Measurements from ENCODE around the gene METRN.
"Not testable (repeated sequence)": the region's sequence is repeated elsewhere in the genome, so short reads cannot be mapped to it uniquely, and the experiment has no call there.

METRN gene

GRCh38 chr16:686459-687260 lies 28.3 kb upstream of the METRN start:
- DNase-seq (ENCODE audit: low read depth), result no peak
- no peak overlapping the region for H3K4me3 ChIP-seq (ENCODE audit: control insufficient read depth, low read depth, low read length)
- no peak for TF ChIP-seq CTCF (conservative IDR thresholded peaks at IDR 0.05; ENCODE audit: control insufficient read depth, insufficient read depth, low read depth, low read length)

GRCh38 chr16:687499-687898 lies 27.4 kb upstream of the METRN start:
- no peak for DNase-seq (ENCODE audit: low read depth)
- TF ChIP-seq CTCF (conservative IDR thresholded peaks at IDR 0.05; ENCODE audit: control insufficient read depth, insufficient read depth, low read depth, low read length), result no peak
- H3K4me3 ChIP-seq (ENCODE audit: control insufficient read depth, low read depth, low read length), result no peak overlapping the region

GRCh38 chr16:689175-689897 lies 25.6 kb upstream of the METRN start:
- DNase-seq (ENCODE audit: low read depth), result no peak
- no peak for TF ChIP-seq CTCF (conservative IDR thresholded peaks at IDR 0.05; ENCODE audit: control insufficient read depth, insufficient read depth, low read depth, low read length)
- H3K4me3 ChIP-seq (ENCODE audit: control insufficient read depth, low read depth, low read length), result peak overlapping the region; percentile 80

GRCh38 chr16:691242-691641 lies 23.7 kb upstream of the METRN start:
- DNase-seq (ENCODE audit: low read depth); H3K4me3 ChIP-seq (ENCODE audit: control insufficient read depth, low read depth, low read length): not testable (repeated sequence)

GRCh38 chr16:692356-693108 lies 22.4 kb upstream of the METRN start:
- DNase-seq (ENCODE audit: low read depth), result no peak
- TF ChIP-seq CTCF (conservative IDR thresholded peaks at IDR 0.05; ENCODE audit: control insufficient read depth, insufficient read depth, low read depth, low read length), result no peak
- no peak overlapping the region for H3K4me3 ChIP-seq (ENCODE audit: control insufficient read depth, low read depth, low read length)

- DNase-seq (ENCODE audit: low read depth), result no peak
- no peak for TF ChIP-seq CTCF (conservative IDR thresholded peaks at IDR 0.05; ENCODE audit: control insufficient read depth, insufficient read depth, low read depth, low read length)
- no peak overlapping the region for H3K4me3 ChIP-seq (ENCODE audit: control insufficient read depth, low read depth, low read length)
Measured at GRCh38 chr16:693364-693763, 21.6 kb upstream of the METRN start.

GRCh38 chr16:693766-694165 lies 21.2 kb upstream of the METRN start:
- DNase-seq (ENCODE audit: low read depth), result no peak
- no peak overlapping the region for H3K4me3 ChIP-seq (ENCODE audit: control insufficient read depth, low read depth, low read length)
- no peak for TF ChIP-seq CTCF (conservative IDR thresholded peaks at IDR 0.05; ENCODE audit: control insufficient read depth, insufficient read depth, low read depth, low read length)
